Fibroblast of gingiva (primary cell): Measurements from ENCODE around the gene CACNB1.

Source experiments
- DNase-seq: peaks from one replicate; pipeline ENCODE4 v3.0.0-alpha.2; 2011; ENCODE audit warnings: low read depth

Gene CACNB1

DNA sequence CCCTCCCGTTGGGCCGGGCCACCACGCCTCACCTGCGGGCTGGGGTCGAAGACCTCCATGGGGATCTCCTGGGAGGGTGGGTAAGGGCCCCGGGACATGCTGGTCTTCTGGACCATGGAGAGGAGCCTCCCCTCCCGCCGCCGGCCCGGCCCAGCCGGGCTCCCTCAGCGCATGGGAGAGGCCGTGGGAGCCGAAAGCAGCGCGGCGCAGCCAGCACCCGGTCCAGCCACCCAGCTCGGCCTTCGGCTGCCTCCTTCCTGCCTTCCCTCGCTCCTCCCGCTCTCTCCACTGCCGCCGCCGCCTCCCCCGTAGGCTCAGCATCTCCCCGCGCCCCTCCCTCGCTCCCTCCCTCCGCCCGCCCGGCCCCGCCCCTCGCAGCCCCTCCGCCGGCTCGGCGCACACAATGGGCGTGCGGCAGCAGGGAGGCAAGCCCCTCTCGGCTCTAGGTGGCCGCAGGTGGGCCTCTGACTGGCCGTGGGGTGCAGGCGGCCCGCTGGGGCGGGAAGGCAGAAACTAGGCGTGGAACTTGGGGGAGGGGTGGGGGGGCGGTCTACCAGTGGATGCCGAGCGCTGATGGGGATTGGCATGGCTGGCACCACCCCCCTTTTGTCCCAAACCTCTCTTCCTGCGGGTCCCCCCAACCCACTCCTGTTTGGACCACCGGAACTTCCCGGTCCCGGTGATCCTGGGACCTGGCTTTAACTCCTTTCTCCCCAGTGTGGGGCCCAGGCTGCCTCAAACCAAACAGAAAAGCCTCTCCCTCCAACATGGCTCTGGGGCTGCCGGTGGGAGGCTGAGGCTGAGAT lies at the start of gene CACNB1:
Gene CACNB1 (minus strand): TSS at position 290 of the 806 bp plus-strand sequence. CDS start 174 bp downstream, at position 116.
- peak; percentile 76 for DNase-seq

DNA sequence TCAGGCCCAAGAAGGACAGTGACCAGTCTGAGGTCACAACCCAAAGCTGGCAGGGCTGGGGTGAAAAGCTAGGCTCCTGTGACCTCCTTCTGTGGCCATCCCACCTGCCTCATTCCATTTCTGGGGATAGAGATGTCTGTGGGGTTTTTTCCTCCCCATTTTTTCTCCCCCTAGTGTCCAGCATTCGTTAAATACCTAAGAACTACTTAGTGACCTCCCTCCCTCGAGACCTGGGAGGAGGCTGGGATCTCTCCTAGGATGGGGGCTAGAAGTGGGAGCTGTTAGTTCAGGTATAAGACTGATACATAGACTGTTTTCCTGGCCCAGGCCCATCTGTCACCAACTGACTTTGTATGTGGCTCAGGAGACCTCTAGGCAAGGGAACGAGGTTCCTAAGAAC lies 48.8 kb upstream of the CACNB1 start:
- no peak for DNase-seq

DNA sequence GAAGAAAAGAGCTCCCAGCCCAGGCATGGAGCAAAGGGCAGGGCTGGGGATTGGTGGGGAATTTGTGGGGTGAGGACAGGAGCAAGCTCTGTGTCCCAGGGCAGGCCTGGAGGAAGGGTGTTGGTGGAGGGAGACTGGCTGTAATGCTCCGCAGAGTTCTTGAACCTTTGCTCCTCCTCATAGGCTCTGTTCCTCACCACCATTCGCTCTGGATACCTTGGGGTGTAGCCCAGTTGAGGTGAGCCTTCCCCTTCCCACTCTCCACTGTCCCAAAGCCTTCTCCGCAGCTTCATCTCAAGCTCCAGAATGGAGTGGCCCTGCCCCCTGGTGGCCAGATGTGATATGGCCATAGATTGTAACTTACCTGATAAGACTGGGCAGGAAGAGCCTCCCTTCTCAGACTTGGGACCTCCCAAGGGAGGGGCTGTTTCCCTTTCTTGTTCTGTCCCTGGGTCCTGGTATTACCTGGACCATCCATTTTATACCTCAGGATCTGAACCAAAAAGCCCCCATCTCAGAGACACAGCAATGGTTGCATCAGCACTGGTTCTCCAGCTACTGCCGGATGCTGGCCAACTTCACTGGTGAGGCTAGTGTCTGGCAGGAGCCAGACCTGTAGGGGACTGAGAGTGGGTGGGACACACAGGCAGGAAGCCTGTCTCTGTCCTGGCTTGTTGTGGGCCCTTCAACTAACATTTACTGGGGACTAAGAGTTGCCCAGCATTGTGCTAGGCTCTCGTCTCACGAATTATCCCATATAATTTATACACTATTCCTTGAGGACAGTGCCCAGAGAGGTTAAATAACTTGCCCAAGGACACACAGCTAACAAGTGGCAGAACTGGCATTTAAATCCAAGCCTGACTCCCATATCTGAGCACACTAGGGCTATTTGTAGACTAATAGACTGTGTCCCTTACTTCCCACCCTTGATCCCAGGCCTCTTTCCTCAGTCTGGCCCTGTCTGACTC lies 47.4 kb upstream of the CACNB1 start:
- DNase-seq: peak; percentile 60

DNA sequence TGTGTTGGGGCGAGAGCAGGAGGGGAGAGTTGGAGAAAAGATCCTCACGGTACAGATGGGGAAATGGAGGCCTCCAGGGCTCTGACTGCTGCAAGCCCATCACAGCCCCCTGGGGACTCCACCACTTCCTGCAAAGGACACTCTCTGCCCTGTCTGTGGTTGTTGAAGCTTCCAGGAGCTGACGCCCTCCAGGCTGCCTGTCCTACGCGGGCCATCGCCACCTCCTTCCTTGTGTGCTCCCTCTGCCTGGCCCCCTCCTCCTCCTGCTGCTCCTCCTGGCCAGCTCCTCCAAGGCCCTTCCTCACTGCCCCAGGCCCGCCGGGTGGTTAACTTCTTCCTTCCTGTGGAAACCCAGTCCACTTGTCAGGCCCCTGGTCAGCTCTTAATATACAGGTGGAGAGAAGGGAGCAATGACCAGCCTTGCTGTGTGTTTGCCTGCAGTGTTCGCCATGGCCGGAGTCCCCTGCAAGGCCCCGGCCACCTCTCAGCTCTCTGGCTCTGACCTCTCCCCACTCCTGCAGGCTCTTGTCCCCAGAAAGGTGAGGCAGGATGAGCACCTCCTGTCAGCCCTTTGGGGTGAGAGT lies 46.6 kb upstream of the CACNB1 start:
- DNase-seq: no peak

DNA sequence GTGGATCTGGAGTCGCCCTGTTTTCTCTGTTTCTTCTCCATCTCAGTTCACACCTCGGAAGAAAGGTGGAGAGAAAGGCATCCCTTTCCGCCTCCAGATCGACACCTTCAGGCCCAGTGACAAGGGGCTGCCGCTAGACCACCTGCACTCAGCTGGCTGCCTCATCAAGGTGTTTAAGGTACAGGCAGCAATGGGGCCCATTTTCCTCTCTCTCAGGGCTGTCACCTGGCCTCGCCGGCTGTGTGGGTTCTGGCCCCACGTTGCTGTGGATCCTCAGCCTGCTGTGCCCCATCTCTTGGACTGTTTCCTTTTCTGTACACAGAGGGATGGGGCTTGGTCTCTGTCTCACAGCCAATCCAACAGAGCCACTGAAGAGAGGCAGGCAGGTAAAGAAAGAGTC lies 45.7 kb upstream of the CACNB1 start:
- no peak for DNase-seq

DNA sequence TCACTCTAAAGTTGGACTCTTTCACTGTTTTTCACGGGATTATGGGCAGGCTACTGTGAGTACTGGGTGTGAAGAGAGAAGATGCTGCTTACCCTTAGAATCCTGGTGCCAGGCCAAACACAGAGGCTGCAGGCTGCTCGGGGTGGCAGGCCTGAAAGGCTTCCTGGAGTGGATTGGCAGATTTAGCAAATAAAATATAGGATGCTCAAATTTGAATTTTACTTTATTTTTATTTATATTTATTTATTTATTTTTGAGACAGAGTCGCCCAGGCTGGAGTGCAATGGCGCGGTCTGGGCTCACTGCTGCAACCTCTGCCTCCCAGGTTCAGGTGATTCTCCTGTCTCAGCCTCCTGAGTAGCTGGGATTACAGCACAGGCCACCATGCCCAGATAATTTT lies 43.2 kb upstream of the CACNB1 start:
- DNase-seq: no peak

DNA sequence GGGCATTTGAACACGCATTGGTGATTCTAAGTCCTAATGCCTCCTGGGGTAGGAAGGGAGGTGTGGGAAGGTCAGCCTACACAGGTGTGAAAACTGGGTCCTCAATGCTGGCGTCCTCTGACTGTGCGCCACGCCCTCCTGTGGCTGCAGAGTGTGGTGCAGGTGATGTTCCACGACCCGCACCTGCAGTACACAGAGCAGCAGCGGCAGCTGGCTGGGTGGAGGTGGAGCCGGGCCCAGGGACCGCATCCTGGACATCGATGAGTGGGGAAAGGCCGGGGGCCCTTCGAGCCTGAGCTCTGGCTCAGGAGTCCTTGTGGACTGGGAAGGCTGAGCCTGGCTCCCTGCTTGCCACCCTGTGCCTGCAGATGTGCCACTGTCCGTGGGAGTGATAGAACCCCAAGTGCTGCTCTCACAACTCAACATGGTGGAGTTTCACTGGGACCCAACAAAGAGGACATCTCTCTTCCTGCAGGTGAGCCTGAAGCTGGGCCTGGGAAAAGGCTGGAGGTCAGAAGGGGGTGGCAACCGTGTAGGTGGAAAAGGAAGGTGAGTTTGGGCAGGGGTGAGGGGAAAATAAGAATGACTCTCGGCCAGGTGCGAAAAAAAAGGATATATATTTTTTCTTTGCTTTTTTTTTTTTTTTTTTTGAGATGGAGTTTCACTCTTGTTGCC lies 42.3 kb upstream of the CACNB1 start:
- no peak for DNase-seq

DNA sequence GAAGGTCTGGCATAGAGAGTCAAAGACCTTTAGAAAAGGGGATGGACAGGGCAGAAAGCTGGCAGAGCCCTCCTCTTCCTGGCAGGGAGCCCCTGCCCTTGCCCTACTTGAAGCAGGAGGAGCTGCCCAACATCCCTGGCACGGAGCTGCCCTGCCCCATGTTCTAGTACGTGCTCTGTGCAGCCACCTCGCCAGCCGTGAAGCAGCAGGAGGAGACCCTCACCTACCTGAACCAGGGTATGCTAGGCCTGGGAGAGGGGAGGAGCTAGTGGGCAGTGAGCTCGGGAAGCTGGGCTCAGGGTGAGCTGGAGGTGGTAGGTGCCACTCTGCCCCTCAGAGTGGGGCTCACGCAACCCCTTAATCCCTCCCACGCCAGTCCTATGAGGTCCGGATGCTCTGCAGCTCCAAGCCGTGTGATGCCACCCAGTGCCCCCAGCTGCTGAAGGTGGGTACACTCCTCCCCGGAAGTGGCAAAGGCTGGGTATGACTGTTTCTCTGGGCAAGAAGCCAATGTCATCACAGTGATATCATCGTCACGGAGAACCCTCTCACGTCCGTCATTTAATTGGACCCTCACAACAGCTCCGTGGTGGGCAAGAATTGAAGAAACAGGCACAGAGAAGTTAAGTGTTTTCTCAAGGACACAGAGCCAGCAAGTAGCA lies 41.0 kb upstream of the CACNB1 start:
- peak; percentile 49 for DNase-seq

DNA sequence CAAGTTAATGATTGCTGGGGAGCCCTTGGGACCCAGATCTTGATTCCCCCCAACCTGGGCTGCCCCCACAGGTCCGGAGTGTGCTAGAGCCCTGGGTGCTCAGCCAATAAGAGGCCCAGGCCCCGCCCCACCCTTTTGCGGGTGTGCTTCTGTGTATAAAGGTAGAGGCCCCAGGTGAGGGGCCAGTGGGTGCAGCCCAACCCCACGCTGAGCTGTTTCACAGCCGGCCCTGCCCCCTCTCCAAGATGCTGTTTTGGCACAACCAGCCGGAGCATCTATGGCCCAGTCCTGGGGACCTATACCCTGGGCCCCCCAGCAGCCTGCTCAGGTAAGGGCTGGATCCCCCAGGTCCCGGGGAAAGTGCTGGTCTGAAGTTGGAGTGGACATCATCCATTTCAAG lies 40.1 kb upstream of the CACNB1 start:
- DNase-seq: no peak

DNA sequence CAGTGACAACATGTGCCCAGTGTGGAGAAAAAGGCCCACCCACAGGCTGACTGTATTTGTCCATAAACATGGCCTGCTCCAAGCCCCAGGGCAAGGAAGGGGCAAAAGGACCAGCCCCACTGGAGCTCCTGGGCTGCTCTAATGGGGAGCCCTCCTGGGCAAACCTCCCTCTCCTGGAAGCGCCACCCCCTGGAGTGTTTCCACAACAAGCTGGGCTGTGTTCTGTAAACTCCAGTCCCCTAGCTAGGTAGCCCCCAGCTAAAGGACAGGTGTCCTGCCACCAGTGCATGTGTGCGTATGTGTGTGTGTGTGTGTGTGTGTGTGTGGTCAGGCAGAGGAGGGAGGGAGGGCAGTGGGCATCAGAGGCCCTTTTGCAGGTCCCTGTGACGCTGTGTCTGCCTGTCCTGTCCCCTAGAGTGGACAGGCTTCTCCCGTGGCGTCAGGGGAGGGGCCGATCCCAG lies 39.5 kb upstream of the CACNB1 start:
- DNase-seq: no peak

DNA sequence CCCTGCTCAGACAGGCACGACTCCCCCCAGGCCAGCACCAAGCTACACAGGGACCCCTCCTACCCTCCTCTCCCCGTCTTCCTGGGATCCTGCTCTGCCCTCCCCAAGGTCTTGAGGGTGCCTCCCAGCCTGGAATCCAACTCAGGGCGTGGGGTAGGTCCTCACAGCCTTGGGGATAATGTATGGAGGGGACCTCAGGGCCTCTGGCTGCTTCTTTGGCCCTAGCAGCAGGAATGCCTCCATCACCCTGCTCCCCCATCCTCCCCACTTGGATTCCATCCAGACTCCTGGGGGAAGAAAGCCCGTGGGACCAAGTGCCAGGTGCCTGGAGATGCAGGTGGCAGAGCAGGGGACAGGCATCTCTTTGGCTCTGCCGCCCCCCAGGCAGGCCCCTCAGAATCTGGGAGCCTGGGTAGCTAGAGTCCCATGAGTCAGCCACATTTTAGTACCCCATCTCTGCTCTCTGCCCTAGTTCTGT lies 39.0 kb upstream of the CACNB1 start:
- no peak for DNase-seq

DNA sequence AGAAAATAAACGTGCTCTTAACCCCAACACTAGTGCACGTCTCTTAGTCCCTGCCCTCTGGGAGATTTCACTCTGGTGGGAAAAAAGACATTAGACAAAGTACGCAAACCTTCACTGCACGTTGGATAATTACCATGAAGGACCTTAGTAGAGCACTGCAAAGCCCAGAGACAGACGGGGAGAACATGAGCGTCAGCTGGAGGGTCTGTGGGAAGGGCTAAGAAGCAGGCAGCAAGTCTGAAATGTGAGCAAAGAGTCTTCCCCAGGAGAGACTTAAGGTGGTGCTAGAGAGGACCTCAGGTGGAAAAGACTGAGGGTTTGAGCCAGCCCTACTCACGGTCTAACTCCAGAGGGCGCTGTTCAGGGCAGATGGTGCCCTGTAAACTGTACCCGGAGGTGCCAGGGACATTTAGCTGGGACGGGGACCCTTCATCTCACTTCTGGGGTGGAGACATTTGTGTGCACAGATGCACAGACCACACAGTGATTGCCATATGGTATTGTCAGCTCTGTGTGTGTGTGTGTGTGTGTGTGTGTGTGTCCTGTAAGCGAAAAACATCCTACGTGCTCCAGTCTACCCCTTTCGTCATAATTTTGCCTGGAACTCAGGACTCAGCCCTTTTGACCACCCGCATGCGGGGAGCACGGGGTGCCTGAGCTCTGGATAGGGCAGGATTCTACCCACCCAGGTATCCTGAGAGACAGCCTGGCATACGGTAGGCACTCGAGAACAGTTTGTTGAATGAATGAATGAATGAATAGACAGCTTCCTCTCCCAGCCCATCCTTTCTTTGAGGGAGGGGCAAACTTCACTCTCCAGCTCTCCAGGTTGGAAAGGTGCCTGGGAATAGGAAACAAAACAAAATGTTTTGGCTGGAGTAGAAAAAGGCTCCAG lies 38.3 kb upstream of the CACNB1 start:
- DNase-seq: peak; percentile 39

DNA sequence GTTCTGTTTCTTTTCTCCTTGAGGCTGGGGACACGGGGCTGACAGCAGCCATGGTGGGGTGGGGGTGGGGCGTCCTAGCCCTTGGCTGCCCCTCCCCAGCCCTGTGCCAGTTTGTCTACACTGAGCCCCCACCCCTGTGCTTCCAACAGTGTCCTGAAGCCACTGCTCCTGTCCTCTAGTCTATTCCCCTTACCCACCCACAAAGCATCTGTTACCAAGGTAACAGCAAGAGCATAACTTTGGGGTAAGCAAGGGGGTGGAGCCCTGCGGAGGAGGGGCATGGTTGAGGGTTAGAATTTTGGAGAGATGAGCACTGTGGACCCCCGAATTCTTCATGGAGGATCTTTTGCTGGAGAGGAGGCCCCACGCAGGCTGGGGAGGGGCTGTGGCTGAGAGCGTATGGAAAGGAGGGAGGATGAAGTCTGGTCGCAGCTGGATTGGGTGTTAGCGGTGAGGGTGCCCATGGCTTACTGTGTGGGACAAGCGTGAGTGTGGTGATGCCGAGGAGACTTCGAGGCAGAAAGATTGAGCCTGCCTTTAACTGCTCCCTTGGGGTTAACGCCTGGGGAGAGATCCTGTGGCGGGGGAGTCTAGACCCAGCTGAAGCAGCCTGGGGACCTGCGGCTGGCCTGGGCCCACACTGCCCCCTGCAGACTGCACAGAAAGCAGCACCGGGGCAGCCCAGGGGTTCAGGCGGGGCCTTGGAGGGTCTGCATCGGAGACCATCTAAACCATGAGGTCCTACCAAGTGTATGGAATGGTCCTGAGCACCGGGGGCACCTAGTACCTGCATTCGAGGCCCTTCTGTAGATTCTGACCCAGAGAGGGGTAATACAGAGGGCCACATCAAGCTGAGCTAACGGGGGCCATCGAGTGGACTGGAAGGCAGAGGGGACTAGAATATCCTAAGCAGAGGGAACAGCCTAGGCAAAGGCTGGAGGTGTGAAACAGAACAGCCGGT lies 34.4 kb upstream of the CACNB1 start:
- DNase-seq: peak; percentile 31

DNA sequence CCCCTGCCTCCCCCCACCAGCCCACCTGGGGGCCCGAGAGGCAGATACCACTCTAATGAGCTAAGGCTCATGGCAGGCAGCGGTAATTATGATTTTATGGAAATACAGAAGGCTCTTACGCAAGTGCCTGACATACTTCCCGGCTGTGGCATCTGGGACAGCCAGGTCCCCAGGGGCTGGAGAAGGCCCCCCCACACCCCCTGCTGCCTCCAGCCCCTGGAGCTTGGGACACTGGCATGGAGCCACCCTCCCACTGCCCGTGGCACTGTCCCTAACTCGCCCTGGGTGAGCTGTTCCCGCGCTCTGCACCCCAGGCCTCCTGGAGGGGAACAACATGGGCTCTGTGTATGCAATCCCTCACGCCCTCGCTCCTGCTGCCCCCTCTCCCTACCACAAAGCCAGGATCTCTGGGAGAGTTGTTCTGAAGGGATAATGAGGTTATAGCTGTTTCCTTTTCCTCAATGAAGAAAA lies 33.7 kb upstream of the CACNB1 start:
- DNase-seq: no peak

DNA sequence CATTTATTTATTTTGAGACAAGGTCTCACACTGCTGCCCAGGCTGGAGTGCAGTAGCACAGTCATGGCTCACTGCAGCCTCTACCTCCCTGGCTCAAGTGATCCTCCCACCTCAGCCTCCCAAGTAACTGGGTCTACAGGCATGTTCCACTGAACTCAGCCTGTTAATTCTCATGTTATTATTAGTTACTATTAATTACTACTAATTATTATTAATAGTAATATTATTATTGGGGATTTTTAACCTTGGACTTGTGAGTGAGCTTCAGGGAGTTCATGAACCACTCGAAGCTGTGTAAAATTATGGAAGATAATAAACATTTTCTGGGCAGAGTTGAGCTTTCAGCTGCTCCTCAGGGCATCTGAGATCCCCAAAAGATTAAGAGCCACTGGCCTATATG lies 32.9 kb upstream of the CACNB1 start:
- no peak for DNase-seq

DNA sequence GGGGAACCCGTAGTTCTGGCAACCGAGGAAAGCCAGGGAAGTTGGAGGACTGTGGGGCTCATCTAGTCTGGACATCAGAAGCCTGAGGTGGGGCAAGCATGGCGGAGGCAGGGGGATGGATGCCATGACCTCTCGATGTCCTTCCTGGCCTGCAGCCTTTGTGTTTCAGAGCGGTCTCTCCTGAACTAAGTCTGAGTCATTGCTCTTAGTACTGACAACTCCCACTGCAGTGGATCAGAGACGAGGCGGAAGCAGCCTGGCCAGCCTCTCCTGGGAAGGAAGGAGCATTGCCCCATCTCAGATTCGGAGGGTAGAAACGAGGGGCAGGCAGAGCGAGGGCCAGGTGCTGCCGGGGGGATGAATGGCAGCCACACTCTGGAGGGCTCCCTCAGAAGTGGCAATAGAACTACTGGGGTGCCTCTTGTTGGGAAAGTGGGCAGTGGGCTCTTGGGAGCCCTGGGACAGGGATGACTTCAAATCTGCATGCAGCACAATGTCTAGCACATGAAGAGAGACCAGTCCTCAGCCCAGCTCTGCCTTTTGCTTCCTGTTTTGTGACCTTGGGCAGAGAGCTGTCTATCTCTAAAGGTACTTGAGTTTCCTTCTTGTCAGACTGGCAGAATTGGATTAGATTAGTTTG lies 31.9 kb upstream of the CACNB1 start:
- DNase-seq: peak; percentile 47

DNA sequence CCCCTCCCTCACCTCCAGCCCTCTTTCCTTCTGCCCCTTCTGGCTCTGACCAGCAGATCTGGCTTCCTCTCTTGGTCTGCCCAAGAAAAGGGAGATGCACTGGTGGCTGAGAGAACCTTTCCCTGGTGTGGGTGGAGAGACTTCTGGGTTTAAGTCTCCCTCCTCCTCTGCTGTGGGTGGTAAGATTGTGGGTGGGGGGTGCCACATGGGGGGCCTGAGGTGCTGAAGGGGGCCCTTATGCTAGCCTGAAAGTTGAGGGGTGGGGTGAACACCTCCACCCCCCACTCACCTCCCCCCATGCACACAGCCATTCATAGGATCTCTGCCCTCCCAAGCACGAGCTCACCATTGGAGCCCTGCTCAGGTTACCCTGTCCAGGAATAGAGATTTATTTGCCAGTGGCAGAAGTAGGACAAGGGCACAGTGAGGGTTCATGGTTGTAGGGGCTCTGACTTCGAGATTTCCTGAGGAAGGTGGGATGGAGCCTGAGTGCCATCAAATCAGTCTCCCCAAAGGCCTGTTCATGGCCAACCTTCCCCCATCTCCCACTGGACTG lies 30.0 kb upstream of the CACNB1 start:
- DNase-seq: no peak
